ENCODE results near the gene CPNE5. TPM values are rescaled to one million over a fixed set of nuclear protein-coding genes. Genes with fewer than 3 reads are reported as not detected.
A peak's percentile ranks its signal among the peaks of the same experiment; 100 is the strongest.

The CPNE5 gene
- total and polyA plus RNA-seq, 9 of the 15 experiments (the other 6 are each of a cell fraction or from before 2014, with no cell fraction given): 0.14 to 1.0 (median 0.46) TPM; not detected in 2

DNA sequence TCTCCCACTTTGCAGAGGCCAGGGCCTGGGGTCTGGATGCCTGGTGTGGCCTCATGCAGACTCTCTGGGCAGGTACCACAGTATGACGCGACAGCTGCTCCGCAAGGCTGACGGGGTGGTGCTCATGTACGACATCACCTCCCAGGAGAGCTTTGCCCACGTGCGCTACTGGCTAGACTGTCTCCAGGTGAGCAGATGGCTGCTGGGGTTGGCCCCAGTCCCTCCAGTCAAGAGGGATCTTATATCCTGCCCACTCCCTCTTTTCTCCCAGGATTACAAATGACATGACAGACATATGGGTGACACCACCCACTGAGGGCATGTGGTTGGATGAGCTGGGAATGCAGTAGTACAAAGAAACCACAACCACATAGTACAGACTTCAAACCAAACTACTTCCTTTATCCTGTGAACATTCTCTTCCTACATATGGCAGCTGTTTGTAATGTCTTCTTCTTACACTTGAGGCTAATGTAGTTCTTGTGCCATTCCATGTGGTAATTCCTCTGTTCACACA, 111.7 kb downstream of the CPNE5 start (continued):
- TF ChIP-seq, protein P1, sequence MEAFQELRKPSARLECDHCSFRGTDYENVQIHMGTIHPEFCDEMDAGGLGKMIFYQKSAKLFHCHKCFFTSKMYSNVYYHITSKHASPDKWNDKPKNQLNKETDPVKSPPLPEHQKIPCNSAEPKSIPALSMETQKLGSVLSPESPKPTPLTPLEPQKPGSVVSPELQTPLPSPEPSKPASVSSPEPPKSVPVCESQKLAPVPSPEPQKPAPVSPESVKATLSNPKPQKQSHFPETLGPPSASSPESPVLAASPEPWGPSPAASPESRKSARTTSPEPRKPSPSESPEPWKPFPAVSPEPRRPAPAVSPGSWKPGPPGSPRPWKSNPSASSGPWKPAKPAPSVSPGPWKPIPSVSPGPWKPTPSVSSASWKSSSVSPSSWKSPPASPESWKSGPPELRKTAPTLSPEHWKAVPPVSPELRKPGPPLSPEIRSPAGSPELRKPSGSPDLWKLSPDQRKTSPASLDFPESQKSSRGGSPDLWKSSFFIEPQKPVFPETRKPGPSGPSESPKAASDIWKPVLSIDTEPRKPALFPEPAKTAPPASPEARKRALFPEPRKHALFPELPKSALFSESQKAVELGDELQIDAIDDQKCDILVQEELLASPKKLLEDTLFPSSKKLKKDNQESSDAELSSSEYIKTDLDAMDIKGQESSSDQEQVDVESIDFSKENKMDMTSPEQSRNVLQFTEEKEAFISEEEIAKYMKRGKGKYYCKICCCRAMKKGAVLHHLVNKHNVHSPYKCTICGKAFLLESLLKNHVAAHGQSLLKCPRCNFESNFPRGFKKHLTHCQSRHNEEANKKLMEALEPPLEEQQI (IDR thresholded peaks at IDR 0.05): no peak

DNA sequence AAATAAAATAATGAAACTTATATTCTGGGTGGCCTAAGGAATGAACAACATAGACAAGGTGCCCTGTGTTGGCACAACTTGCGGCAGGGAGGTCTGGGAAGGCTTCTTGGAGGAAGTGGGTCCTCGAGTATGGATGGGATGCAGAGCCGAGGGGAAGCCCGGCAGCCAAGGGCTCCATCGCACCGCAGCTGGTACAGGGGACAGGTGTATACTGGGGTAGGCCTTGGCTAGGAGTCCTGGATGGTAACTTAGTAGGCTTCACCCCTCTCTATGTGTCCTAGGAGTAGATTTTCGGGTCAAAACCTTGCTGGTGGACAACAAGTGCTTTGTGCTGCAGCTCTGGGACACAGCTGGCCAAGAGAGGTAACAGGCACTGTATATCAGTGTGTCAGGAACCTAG, 113.7 kb downstream of the CPNE5 start:
- no TSS peak for BruUV-seq (replicated peaks)
- peaks cover 0 to 9% of the 10 kb centered on the region in 2 experiments; a peak in 1 of 5 replicates for H3K4me1 ChIP-seq (replicated peaks in 1 of 2; ENCODE audit: control insufficient read depth in 2 of 2, insufficient read depth in 2 of 2, low read length in 2 of 2)
- WGBS (ENCODE audit: insufficient coverage, low coverage, missing lambda C conversion rate): 5% methylated on average over 7 of the region's 7 CpGs
- in situ Hi-C loops (cut with MboI): loop anchor here (10.0 kb wide), 1 partner anchor 111 kb away; no protein-coding TSS in a partner anchor
- peak; percentile 15 for TF ChIP-seq ZFP36 (IDR thresholded peaks at IDR 0.05; ENCODE audit: low read depth, low read length, partially characterized antibody)
- TF ChIP-seq FIP1L1 (IDR thresholded peaks at IDR 0.05; ENCODE audit: low read depth, low read length, poor library complexity, severe bottlenecking): no peak
- peak overlapping the region in 1 of 2 experiments; percentile 33; a peak in 1 of 4 replicates for H3K9ac ChIP-seq (ENCODE audit: insufficient read depth in 1 of 2, low read depth in 2 of 2, low read length in 2 of 2)
- 0 out of 2 replicates have a peak, but pooled peaks cover 3% of the 10 kb centered on the region for H4K20me1 ChIP-seq (replicated peaks; ENCODE audit: control insufficient read depth, insufficient read depth, low read length)
- H2AFZ ChIP-seq (ENCODE audit: low read depth, low read length): no peak overlapping the region
- H3K4me3 ChIP-seq: no peak overlapping the region
- FAIRE-seq (no peak), DNase-seq (ENCODE audit: extremely low read depth in 1 of 4, low spot score in 3 of 4) (no peak), ATAC-seq (no peak)
- ChIA-PET POLR2A (interaction anchor here (0.6 to 1.2 kb wide), 4 partner anchors 28 to 804 kb away, joined by 3 read pairs; partner anchors contain the start of gene RAB44), CTCF (ENCODE audit: low intra/inter-chr PET ratio) (interaction anchor here (0.5 to 2.8 kb wide), 3 partner anchors 59 to 304 kb away, joined by 3 to 20 read pairs (median 3); no protein-coding TSS in a partner anchor)
- H3K27me3 ChIP-seq (ENCODE audit: control insufficient read depth in 2 of 2, insufficient read depth in 2 of 2, low read length in 2 of 2): peaks cover 23 to 53% of the 10 kb centered on the region in 2 experiments
- intact Hi-C loops (cut with micrococcal nuclease): loop anchor here (2.0 kb wide), 1 partner anchor 111 kb away; no protein-coding TSS in a partner anchor
- H3K4me2 ChIP-seq (ENCODE audit: insufficient read depth, low read length): no peak overlapping the region
- no peak overlapping the region for H3K27ac ChIP-seq (ENCODE audit: extremely low read depth, low read depth, low read length)
- no peaks in the 10 kb centered on the region for H3K36me3 ChIP-seq (ENCODE audit: control insufficient read depth, insufficient read depth, low read length)
- no peaks in the 10 kb centered on the region for H3K9me1 ChIP-seq (ENCODE audit: control insufficient read depth, insufficient read depth, low read length)
- no peaks in the 10 kb centered on the region for H3K9me3 ChIP-seq (replicated peaks; ENCODE audit: control insufficient read depth, insufficient read depth, low read depth, low read length)
- no peaks in the 10 kb centered on the region for H3K79me2 ChIP-seq (ENCODE audit: control insufficient read depth, insufficient read depth, low read length)
